NCI-H1048 (cell line): ENCODE data around the gene SPACA4.

Experiments
- DNase-seq: peaks from one replicate; lab custom pipeline; 2025; lab: John Stamatoyannopoulos, UW

The SPACA4 gene

GRCh38 chr19:48634424-48635262 lies 28.1 kb downstream of the SPACA4 start:
- DNase-seq: peak; percentile 92

GRCh38 chr19:48635263-48635965 lies 28.9 kb downstream of the SPACA4 start:
- DNase-seq: no peak

DNA sequence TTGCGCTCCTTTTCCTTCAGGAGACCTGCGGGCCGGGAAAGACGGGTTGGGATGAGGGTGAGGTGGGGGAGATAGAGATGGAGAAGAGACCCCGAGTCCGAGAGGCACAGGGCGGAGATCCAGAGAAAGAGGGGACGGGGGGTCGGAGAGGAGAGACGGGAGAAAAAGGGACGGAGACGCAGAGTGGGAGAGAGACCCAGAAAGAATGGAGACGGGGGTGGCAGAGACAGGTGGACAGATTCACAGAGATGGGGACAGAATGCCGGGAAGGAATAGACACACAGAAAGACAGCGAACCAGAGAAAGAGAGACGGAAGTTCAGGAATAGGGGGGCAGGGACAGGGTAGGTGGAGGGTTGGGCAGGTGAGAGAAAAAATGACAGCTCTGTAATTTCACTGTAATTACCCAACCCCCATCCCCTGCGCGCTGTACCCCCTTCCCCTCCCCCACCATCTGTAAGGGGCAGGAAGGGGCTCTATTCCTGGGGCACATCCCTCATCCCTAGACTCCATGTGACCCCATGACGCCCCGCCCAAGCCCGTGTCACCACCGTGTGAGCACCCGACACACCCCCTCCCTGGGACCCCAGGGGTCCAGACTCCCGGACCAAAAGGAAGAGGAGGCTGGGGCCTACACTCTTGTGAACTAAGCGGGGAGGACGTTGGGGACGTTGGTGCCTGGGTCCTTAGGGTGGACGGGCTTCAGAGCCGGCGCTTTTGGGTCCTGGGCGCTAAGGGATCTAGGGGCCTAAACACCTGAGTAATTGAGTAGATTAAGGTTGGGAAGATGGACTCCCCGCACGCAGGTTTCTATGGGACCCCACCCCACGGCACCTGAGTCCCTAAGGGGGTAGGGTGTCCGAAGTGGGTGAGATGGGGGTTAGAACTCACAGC lies 29.7 kb downstream of the SPACA4 start:
- DNase-seq: no peak

DNA sequence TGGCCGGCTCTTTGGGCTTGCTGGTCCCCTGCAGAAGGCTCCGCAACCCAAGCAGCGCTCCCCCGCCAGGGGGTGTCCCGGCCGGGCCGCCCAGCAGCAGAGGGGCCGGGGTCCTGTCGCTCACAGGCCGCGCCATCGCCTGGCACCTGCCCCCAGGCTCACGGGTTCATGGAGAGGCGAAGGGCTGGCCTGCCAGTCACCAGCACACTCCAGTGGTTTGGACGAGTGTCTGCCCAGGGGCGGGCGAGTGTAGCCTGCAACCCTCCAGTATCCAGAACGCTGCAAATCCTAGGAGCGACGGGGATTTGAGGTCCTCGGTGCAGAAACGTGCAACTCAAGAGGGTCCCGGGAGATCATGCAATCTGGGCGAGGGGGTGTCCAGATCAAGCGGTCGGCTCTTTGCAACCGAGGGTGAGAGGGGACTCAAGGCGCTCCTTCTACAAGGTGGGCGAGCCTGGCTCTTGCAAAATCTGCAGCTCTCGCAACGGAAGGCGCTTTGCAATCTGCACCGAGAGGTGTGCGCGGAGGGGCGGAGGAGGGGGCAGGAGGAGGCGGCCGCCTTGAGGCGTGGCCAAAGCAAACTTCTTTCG lies 30.4 kb downstream of the SPACA4 start, which contains the start of gene DBP:
DBP (minus strand) TSS at position 521 of the 590 bp plus-strand sequence; CDS start at position 136, 385 bp downstream.
- no peak for DNase-seq

DNA sequence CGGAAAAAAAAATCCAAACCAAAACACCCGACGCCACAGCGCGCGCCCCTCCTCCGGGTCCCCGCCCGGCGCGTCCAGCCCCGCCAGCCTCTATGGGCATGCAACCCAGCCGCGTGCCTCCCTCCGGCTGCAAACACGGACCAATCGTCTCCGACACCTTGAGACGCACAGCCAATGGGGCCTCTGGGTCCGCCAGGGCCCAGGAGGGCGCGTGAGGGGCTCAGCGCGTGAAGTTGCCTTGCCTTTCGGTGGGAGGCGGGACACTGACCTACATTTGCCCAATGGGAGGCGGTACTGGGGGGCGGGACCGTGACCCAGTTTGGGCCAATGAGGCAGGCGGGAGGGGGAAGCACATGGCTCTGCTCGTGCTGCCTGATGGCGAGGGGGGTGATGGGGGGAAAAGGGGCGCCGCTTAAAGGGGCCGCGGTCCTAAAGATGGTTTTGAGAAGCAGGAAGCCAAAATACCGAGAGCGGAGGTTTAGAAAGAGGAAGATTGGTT lies 31.0 kb downstream of the SPACA4 start:
- DNase-seq: peak; percentile 97

DNA sequence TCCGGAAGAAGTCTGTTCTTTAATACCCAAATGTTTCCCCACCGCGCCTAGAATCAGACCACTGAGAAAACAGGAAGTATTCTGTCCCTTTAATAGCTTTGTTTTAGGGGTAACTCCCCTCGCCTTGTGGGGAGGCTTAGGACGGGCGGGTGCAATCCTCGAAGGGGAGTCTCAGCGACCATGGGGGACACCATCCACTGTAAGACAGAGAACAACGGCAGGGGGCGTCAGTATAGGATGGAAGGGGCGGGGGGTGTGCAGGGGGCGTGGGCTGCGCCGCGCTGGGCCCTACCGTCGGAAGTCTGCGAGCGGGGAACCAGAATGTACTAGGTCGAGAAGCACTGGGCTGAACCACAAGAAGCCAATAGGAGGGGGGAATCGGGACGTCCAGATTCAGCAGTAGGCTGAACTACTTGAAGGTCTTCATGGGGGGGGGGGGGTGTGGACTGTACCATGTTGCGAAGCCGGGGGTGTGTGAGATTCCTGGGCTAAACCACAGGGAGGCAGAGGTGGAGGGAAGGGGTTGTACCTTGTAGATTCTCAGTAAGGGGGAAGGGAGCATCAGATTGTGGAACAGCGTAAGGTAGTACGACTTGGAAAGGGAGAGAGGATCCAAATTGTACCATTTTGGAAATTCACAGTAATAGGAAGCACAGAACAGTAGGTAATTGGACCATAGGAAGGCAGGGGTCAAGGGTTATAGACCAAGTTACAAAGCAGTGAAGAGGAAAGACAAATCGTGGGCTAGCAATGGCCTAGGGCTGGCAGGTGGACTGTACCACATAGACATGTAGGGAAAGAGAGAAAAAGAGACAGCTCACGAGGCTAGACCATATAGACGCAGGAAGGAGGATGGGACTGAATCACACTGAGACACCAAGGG lies 31.6 kb downstream of the SPACA4 start:
- DNase-seq: peak; percentile 71

GRCh38 chr19:48638831-48639381 lies 32.4 kb downstream of the SPACA4 start:
- no peak for DNase-seq

DNA sequence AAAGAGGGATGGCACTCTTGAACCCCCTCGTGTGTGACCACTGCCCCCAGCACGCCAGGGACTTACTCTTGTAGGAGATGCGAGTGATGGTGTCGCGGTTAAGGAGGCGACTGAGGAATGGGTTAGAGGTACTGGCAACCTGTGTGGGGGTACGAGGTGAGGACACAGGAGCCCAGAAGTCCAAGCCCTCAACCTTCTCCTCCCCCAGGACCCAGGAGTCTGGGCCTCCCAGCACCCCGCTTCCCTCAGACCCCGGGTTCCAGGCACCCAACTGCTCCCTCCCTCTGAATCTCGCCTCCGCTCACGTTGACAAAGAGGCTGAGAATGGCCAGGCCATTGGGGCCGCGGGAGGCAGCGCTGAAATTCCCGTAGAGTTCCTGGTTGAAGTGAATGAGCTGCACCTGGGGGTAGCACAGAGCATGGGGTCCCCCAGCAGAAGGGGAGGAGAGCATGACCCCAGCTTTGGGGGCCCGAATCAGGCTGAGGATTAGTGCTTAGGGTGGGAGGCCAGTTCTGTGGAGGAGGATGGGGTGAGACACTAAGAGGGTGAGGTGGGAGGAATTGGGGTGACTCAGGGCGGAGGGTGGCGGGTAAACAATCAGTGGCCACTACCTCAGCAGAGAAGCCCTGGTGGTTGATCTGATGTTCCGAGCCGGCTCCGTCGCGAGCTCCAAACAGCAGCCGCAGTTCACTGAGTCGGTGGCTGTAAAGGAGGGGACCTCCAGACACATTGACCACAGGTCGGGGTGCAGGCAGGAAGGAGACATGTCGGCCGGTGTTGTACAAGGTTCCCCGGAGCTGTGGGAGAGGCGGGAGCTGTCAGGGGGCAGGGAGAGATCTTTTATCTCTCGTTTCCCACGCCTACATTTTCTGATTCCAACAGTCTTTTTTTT lies 33.2 kb downstream of the SPACA4 start:
- no peak for DNase-seq

DNA sequence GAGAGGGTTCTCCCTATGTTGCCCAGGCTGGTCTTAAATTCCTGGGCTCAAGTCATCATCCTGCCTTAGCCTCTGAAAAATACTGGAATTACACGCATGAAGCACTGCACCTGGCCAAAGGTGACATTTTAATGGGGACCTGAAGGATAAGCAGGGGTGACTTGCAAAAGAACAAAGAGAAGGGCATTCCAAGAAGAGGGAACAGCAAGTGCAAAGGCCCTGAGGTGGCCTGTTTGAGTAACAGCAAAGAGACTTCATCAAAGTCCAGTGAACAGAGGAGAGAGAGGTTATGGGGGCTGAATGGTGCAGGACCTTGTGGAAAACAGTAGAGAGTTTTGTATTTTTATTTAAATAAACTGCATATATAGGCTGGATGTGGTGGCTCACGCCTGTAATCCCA lies 35.3 kb downstream of the SPACA4 start:
- DNase-seq: no peak

DNA sequence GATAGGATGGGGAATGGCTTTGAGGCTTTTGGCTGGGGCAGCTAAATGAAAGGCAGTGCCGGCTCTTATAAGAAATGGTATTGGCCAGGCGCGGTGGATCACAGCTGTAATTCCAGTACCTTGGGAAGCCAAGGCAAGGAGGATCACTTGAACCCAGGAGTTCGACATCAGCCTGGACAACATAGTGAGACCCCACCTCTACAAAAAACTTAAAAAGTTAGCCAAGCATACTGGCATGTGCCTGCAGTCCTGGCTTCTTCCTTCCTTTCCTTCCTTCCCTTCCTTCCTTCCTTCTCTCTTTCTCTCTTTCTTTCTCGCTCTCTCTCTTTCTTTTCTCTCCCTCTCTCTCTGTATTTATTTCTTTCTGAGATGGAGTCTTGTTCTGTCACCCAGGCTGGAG lies 36.3 kb downstream of the SPACA4 start:
- DNase-seq: no peak

DNA sequence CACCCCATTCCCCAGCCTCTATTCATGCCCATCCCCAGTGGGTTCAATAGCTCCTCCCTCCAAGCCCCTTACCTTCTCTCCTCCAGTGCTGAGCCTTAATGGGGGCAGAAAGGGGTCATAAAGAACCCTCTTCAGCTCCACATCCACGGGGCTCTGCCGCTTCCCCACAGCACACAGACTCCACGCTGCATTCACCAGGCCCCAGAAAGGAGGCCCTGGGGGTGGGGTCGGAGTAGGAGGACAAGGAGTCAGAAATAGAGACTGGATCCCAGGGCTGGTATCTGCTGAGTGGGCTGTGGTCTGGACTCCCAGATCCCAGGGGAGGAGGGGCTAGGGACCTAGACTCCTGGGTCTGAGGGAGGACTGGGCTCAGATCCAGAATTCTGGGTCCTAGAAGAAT lies 37.8 kb downstream of the SPACA4 start:
- DNase-seq: no peak

DNA sequence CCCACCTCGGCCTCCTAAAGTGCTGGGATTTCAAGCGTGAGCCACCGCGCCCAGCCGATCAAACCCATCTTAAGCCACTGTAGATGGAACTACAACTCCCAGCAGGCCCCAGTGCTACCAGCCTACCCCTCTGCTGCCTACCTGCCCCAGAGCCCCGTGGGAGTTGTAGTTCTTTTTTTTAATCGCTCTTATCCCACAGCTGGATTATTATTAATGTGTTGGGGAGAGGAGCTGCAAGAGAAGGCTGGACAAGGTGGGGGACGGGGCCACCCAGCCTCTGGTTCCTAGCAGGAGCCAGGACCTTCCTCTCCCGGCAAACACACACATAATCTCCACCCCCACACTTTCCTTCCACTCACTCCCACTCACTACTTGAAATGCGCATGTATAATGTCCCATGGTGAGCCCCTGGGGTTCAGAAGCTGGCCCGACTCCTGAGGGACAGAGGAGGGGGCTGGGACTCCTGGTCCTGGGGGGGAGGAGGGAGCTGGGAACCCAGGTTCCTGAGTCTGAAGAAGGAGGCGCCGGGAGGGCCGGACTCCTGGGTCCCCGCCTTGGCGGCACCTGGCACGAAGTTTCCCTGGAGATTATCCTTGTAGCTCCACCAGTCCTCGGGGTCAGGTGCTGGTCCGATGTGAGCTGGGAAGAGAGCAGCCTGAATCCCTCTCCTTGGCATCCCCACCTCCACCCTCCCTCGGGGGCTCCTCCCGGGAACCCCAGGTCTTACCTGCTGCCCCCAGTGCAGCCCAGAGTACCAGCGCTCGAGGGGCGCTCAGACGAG lies 38.5 kb downstream of the SPACA4 start:
- no peak for DNase-seq

DNA sequence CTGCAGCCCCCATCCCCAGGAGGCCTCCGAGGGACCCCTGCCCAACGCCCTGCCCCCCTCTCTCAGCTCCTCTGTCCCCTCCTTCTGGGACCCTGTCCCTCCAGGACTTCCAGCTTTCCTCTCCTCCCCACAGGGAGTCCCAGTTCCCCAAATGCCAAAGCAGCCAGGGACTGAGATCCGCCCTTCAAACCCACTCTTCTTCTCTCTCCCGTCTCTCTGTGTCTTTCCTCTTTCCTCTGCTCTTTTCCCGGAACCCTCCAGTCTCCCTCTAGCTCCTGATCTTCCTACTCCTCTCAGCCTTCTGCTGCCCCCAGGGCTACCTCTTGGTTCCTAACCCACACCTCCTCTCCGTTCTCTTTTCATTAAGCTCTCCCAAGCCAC lies 39.1 kb downstream of the SPACA4 start:
- DNase-seq: no peak

DNA sequence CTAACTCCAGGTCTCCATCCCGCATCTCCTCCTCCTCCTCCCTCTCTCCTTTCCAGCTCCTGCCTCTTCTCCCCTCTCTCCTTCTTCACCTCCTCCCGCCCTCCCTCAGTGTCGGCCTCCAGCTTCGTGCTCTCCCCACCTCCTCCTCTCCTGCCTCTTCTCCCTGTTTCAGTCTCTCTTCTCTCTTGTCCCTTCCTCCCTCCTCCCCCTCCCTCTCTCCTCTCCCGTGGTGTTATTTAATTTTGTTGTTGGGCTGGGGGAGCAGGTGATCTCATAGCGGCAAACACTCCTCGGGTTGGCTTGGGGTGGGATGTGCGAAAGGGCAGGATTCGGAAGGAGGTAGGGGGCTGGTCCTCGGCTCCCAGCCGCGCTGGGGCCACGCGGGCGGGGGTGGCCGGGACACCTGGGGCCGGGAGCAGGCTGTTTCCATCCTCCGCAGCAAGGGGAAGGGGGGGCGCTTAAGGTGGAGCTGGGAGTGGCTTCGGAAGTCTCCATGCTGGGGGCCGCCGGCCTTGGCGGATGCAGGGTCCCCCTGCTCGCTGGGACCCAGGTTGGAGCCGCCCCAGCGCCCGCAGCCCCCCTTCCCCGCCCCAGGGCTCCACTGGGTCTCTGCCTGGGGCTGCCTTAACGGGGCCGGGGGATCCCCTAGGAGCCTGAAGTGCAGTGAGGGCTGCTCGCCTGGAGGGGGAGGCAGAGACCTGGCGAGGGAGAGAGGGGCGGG lies 39.6 kb downstream of the SPACA4 start, which contains the start of gene CA11:
CA11 (minus strand) TSS at position 187 of the 721 bp plus-strand sequence. CDS start 555 bp downstream, outside the sequence.
- DNase-seq: no peak

DNA sequence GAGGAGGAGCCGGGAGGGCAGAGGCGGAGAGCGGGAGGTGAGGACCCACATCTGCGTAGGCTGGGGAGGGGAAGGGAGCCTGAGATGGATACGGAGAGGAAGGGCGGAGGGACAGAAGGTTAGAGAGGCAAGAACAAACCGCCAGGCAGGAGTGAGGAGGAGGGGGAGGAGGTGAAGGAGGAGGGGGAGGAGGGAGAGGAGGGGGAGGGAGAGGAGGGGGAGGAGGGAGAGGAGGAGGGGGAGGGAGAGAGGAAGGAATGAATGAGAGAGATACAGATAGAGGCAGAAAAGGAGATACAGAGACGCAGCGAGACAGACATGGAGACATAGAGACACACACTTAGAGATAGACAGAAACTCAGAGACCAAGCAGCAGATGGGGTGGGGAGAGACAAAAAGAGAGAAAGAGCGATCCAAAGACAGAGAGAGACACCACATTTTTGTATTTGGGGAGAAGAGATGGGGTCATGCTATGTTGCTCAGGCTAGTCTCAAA lies 40.2 kb downstream of the SPACA4 start:
- DNase-seq: peak; percentile 68

GRCh38 chr19:48648134-48648533 lies 41.6 kb downstream of the SPACA4 start:
- no peak for DNase-seq

DNA sequence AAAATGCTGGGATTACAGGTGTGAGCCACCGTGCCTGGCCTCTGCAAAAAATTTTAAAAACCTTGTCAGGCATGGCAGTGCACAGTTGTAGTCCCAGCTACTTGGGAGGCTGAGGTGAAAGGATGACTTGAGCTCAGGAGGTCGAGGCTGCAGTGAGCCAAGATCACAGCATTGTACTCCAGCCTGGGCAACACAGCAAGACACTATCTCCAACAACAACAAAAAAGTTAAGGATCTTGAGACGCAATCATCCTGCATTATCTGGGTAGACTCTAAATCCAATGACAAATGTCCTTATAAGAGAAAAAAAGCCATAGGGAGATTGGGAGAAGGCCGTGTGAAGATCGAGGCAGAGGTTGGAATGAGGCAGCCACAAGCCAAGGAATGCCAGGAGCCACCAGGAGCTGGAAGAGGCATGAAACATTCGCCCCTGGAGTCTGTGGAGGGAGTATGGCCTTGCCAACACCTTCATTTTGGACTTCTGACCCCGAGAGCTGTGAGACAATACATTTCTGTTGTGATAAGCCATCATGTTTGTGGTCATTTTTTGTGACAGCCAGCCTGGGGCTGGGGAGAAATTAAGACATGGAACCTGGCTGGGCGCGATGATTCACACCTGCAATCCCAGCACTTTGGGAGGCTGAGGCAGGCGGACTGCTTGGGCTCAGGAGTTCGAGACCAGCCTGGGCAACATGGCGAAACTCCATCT lies 44.6 kb downstream of the SPACA4 start:
- DNase-seq: no peak
